Central memory CD8-positive, alpha-beta T cell (primary cell): ENCODE results near the gene SMAD4.
"Not testable (repeated sequence)": the region's sequence is repeated elsewhere in the genome, so short reads cannot be mapped to it uniquely, and the experiment has no call there.

Experiments
- ATAC-seq: fragments of 150-1000 bp; cut with Tn5 transposase; replicated peaks from 2 replicates; pipeline ENCODE4 v1.10.0; 2022; ENCODE audit warnings: mild to moderate bottlenecking, moderate FRiP score, moderate number of reproducible peaks; ENCODE audit not compliant: poor library complexity, severe bottlenecking; ENCODE audit errors: extremely low read depth
- DNase-seq, 2 donors: peaks; one replicate each; pipeline ENCODE4 v3.0.0; 2021; ENCODE audit warnings: low spot score in 2 of 2
- H3K27ac Mint-ChIP-seq: one replicate; pipeline ENCODE4 v1.8.0; 2022; ENCODE audit warnings: low read depth, mild to moderate bottlenecking, moderate library complexity, mixed read lengths
- H3K27me3 Mint-ChIP-seq: one replicate; pipeline ENCODE4 v1.8.0; 2022; ENCODE audit warnings: mixed read lengths
- H3K36me3 Mint-ChIP-seq: one replicate; pipeline ENCODE4 v1.8.0; 2022; ENCODE audit warnings: mild to moderate bottlenecking, moderate library complexity, mixed read lengths; ENCODE audit not compliant: insufficient read depth
- H3K4me1 Mint-ChIP-seq: one replicate; pipeline ENCODE4 v1.8.0; 2022; ENCODE audit warnings: mixed read lengths
- H3K4me3 Mint-ChIP-seq: one replicate; pipeline ENCODE4 v1.8.0; 2022; ENCODE audit warnings: mild to moderate bottlenecking, moderate library complexity, mixed read lengths
- H3K9me3 Mint-ChIP-seq: one replicate; pipeline ENCODE4 v1.8.0; 2022; ENCODE audit warnings: mixed read lengths

The SMAD4 gene

GRCh38 chr18:51083398-51083797 lies 53.4 kb downstream of the SMAD4 start:
- H3K9me3 Mint-ChIP-seq, result no peaks in the 10 kb centered on the region
- no peak overlapping the region for H3K27ac Mint-ChIP-seq
- DNase-seq, result no peak
- H3K36me3 Mint-ChIP-seq, result peaks cover 38% of the 10 kb centered on the region
- H3K4me1 Mint-ChIP-seq, result peaks cover 6% of the 10 kb centered on the region
- no peak for ATAC-seq
- no peak overlapping the region for H3K4me3 Mint-ChIP-seq
- no peaks in the 10 kb centered on the region for H3K27me3 Mint-ChIP-seq

GRCh38 chr18:51088410-51088809 lies 58.4 kb downstream of the SMAD4 start:
- no peaks in the 10 kb centered on the region for H3K27me3 Mint-ChIP-seq

DNA sequence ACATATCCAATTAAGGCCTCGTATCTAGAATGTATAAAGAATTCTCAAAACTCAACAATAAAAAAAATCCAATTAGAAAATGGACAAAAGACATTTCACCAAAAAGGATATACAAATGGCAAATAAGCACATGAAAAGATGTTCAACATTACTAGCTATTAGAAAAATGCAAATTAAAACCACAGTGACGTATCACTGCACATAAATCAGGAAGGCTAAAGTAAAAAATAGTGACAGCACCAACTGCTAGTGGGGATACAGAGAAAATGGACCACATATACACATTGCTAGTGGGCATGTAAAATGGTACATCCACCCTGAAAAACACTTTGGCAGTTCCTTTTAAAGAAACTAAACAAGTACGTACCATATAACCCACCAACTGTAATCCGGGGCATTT lies 59.7 kb downstream of the SMAD4 start:
- DNase-seq (no peak), ATAC-seq (no peak)
- H3K36me3 Mint-ChIP-seq, result peaks cover 9% of the 10 kb centered on the region
- H3K9me3 Mint-ChIP-seq, result no peaks in the 10 kb centered on the region
- H3K27me3 Mint-ChIP-seq, result no peaks in the 10 kb centered on the region
- no peak overlapping the region for H3K27ac Mint-ChIP-seq
- no peaks in the 10 kb centered on the region for H3K4me1 Mint-ChIP-seq
- no peak overlapping the region for H3K4me3 Mint-ChIP-seq

More at GRCh38 chr18:51088410-51088809, 58.4 kb downstream of the SMAD4 start:
- Mint-ChIP-seq H3K4me1 (no peaks in the 10 kb centered on the region), H3K9me3 (no peaks in the 10 kb centered on the region), H3K27ac (no peak overlapping the region), H3K36me3 (peaks cover 14% of the 10 kb centered on the region), H3K4me3 (no peak overlapping the region)
- DNase-seq (no peak), ATAC-seq (no peak)

- no peaks in the 10 kb centered on the region for H3K9me3 Mint-ChIP-seq
- H3K36me3 Mint-ChIP-seq, result peaks cover 2% of the 10 kb centered on the region
- ATAC-seq, result no peak
- no peaks in the 10 kb centered on the region for H3K27me3 Mint-ChIP-seq
- H3K27ac Mint-ChIP-seq, result no peak overlapping the region
- no peak overlapping the region for H3K4me3 Mint-ChIP-seq
- no peak for DNase-seq
- H3K4me1 Mint-ChIP-seq, result no peaks in the 10 kb centered on the region
Observed at GRCh38 chr18:51091270-51091669, 61.3 kb downstream of the SMAD4 start.

- Mint-ChIP-seq H3K36me3 (no peaks in the 10 kb centered on the region), H3K4me3 (no peak overlapping the region), H3K27me3 (no peaks in the 10 kb centered on the region), H3K4me1 (no peaks in the 10 kb centered on the region), H3K9me3 (no peaks in the 10 kb centered on the region), H3K27ac (no peak overlapping the region)
- DNase-seq, result no peak
- no peak for ATAC-seq
Observed at GRCh38 chr18:51092117-51092516, 62.1 kb downstream of the SMAD4 start.

- H3K36me3 Mint-ChIP-seq, H3K27ac Mint-ChIP-seq, DNase-seq, H3K9me3 Mint-ChIP-seq, H3K4me3 Mint-ChIP-seq, ATAC-seq, H3K4me1 Mint-ChIP-seq, H3K27me3 Mint-ChIP-seq: not testable (repeated sequence)
Observed at GRCh38 chr18:51092967-51093366, 63.0 kb downstream of the SMAD4 start.

DNA sequence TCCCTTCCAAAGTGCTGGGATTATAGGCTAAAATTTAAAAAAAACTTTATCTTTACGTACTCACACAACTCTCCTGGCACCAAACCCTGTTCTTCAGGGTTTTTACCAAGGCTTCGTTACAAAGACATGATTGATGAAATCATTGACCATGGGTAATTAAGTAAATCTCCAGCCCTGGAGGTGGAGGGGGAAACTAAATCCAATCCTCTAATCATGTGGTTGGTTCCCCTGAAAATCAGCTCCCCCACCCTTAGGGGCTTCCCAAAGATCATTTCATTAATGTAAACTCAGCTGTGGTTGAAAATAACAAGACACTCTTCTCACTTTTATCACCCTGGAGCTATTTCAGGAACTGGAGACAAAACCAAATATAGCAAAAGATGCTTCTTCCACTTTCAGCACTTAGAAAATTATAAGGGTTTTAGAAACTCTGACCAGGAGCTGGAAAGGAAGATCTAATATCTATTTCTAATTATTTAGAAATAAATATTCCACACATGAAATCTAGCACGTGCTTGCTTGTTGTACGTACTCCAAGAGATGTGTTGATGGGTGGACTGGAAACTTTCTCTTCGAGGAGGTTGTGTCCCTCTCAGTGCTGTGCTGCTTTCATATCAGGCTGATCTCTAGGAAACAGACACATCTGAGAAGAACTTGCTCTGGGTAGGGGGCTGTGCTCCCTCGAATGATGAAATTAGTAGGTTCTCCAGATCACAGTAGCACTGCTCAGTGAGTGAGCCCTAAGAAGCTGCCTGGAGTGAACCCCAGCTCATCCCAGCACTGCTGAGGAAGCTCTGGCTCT lies 67.2 kb downstream of the SMAD4 start:
- Mint-ChIP-seq H3K27me3 (no peaks in the 10 kb centered on the region), H3K36me3 (no peaks in the 10 kb centered on the region), H3K27ac (no peak overlapping the region), H3K9me3 (no peaks in the 10 kb centered on the region), H3K4me3 (no peak overlapping the region), H3K4me1 (no peaks in the 10 kb centered on the region)
- no peak for DNase-seq
- no peak for ATAC-seq

DNA sequence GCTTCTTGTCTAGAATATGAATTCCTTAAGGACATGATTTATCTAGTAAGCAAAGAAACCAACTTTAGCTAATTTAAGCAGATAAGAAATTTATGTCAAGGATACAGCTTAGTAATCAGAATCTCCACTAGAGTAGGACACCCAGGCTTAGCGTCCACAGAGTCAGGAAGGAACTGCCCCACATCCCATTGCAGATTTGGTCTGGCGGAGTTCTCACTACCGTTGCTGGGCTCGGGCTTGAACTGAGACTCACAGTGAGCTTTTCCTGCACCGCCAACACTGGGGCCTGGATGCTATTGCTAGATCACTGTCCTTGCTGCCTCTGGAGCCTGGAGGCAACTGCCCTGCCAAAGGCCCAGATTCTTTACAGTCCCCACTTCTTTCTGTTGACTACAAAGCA lies 68.1 kb downstream of the SMAD4 start:
- Mint-ChIP-seq H3K27me3 (no peaks in the 10 kb centered on the region), H3K4me1 (no peaks in the 10 kb centered on the region), H3K9me3 (no peaks in the 10 kb centered on the region), H3K27ac (no peak overlapping the region), H3K36me3 (peaks cover 3% of the 10 kb centered on the region), H3K4me3 (no peak overlapping the region)
- ATAC-seq (no peak), DNase-seq (no peak)

GRCh38 chr18:51098513-51098912 lies 68.5 kb downstream of the SMAD4 start:
- no peaks in the 10 kb centered on the region for H3K27me3 Mint-ChIP-seq
- no peaks in the 10 kb centered on the region for H3K9me3 Mint-ChIP-seq
- H3K4me1 Mint-ChIP-seq, result no peaks in the 10 kb centered on the region
- H3K27ac Mint-ChIP-seq, result no peak overlapping the region
- DNase-seq, result no peak
- peaks cover 3% of the 10 kb centered on the region for H3K36me3 Mint-ChIP-seq
- no peak overlapping the region for H3K4me3 Mint-ChIP-seq
- ATAC-seq, result no peak

DNA sequence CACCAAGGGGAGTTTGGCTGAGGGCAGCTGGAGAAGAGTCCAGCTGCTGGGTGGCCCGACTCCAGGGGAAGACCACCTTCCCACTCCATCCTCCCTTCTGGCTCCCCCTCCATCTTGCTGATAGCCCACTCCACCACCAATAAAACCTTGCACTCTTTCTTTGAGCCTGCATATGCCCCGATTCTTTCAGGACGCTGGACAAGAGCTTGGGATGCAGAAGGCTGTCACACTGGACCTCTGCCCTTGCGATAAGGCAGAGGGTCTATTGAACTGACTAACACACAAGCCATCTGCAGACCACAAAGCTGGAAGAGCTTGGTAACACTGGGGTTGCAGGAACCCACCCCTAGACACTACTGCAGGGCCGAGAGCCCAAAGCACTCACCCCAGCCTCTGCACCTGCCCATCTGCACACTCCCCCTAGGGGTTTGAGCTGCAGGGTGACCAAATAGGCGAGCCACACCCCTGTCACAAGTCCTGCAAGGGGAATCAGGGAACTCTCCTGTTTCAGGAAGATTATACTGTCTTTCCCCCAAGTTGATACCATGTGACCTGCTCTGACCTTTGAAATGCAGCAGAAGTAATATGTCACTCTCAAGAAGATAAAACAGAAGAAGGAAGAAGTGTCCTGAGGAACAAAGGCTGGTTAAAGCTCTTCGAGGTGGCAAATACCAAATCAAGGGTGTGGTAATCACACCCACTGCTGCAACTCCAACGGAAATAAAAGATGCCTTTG lies 70.5 kb downstream of the SMAD4 start:
- Mint-ChIP-seq H3K36me3 (peaks cover 3% of the 10 kb centered on the region), H3K27me3 (no peaks in the 10 kb centered on the region), H3K4me3 (no peak overlapping the region), H3K9me3 (no peaks in the 10 kb centered on the region), H3K4me1 (no peaks in the 10 kb centered on the region), H3K27ac (no peak overlapping the region)
- no peak for ATAC-seq
- DNase-seq, result no peak

GRCh38 chr18:51107082-51107481 lies 77.1 kb downstream of the SMAD4 start:
- Mint-ChIP-seq H3K4me3 (no peak overlapping the region), H3K27ac (no peak overlapping the region), H3K9me3 (no peaks in the 10 kb centered on the region), H3K36me3 (peaks cover 3% of the 10 kb centered on the region), H3K4me1 (peaks cover 9% of the 10 kb centered on the region), H3K27me3 (no peaks in the 10 kb centered on the region)
- DNase-seq, result no peak
- ATAC-seq, result no peak

DNA sequence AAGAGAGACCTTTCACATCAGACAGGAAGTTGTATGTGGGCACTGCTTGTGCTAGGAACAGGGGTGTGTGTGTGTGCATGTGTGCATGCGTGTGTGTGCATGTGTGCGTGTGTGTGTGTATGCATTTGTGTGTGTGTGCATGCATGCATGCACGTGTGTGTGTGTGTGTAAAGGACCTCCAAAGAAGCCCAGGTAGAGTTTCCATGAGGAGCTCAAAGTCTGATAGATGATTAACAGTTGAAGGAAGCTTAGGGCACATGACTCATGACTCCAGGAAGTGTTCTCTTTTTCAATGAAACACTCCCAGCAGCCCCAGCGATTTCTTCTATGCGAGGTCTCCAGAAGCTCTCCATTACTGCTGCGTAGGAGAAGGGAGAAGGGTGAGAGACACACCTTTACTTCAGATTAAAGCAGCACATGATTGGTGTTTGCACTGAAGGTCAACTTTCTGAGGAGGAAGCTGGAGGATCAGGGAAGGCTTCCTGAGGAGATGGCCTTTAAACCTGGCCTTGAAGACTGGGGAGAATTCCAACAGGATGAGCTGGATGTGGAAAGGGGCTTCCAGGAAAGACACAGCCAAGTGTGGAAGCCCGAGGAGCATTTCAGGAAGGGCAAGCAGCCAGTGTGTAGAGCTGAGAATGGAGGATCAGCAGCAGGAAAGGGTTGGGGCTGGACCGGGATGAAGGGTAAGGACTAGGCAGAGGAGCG lies 77.7 kb downstream of the SMAD4 start:
- ATAC-seq (no peak), DNase-seq (no peak)
- peaks cover 2% of the 10 kb centered on the region for H3K36me3 Mint-ChIP-seq
- H3K9me3 Mint-ChIP-seq, result no peaks in the 10 kb centered on the region
- H3K4me3 Mint-ChIP-seq, result no peak overlapping the region
- no peak overlapping the region for H3K27ac Mint-ChIP-seq
- H3K4me1 Mint-ChIP-seq, result peaks cover 9% of the 10 kb centered on the region
- no peaks in the 10 kb centered on the region for H3K27me3 Mint-ChIP-seq

GRCh38 chr18:51108330-51108729 lies 78.3 kb downstream of the SMAD4 start:
- Mint-ChIP-seq H3K36me3 (no peaks in the 10 kb centered on the region), H3K27ac (no peak overlapping the region), H3K4me1 (peaks cover 9% of the 10 kb centered on the region), H3K9me3 (no peaks in the 10 kb centered on the region), H3K27me3 (no peaks in the 10 kb centered on the region), H3K4me3 (no peak overlapping the region)
- DNase-seq (no peak), ATAC-seq (no peak)
